GM19463 (cell line): Measurements from ENCODE around the gene FMNL3.
"Not testable (repeated sequence)": the region's sequence is repeated elsewhere in the genome, so short reads cannot be mapped to it uniquely, and the experiment has no call there.

Experiments used
- ATAC-seq: cut with Tn5 transposase; IDR thresholded peaks from one replicate; pipeline ENCODE4 v1.9.1; 2021; ENCODE audit warnings: mild to moderate bottlenecking, moderate library complexity; ENCODE audit not compliant: unreplicated experiment

Gene FMNL3, protein sequence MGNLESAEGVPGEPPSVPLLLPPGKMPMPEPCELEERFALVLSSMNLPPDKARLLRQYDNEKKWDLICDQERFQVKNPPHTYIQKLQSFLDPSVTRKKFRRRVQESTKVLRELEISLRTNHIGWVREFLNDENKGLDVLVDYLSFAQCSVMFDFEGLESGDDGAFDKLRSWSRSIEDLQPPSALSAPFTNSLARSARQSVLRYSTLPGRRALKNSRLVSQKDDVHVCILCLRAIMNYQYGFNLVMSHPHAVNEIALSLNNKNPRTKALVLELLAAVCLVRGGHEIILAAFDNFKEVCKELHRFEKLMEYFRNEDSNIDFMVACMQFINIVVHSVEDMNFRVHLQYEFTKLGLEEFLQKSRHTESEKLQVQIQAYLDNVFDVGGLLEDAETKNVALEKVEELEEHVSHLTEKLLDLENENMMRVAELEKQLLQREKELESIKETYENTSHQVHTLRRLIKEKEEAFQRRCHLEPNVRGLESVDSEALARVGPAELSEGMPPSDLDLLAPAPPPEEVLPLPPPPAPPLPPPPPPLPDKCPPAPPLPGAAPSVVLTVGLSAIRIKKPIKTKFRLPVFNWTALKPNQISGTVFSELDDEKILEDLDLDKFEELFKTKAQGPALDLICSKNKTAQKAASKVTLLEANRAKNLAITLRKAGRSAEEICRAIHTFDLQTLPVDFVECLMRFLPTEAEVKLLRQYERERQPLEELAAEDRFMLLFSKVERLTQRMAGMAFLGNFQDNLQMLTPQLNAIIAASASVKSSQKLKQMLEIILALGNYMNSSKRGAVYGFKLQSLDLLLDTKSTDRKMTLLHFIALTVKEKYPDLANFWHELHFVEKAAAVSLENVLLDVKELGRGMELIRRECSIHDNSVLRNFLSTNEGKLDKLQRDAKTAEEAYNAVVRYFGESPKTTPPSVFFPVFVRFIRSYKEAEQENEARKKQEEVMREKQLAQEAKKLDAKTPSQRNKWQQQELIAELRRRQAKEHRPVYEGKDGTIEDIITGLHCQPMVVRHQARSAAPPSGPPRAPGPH

GRCh38 chr12:49707128-49707811 lies at the start of gene FMNL3:
FMNL3 (minus strand) TSS chr12:49707405; CDS start chr12:49707180, 225 bp downstream.
- peak; percentile 80 for ATAC-seq

GRCh38 chr12:49750996-49751393 lies 43.8 kb upstream of the FMNL3 start:
- ATAC-seq = no peak

DNA sequence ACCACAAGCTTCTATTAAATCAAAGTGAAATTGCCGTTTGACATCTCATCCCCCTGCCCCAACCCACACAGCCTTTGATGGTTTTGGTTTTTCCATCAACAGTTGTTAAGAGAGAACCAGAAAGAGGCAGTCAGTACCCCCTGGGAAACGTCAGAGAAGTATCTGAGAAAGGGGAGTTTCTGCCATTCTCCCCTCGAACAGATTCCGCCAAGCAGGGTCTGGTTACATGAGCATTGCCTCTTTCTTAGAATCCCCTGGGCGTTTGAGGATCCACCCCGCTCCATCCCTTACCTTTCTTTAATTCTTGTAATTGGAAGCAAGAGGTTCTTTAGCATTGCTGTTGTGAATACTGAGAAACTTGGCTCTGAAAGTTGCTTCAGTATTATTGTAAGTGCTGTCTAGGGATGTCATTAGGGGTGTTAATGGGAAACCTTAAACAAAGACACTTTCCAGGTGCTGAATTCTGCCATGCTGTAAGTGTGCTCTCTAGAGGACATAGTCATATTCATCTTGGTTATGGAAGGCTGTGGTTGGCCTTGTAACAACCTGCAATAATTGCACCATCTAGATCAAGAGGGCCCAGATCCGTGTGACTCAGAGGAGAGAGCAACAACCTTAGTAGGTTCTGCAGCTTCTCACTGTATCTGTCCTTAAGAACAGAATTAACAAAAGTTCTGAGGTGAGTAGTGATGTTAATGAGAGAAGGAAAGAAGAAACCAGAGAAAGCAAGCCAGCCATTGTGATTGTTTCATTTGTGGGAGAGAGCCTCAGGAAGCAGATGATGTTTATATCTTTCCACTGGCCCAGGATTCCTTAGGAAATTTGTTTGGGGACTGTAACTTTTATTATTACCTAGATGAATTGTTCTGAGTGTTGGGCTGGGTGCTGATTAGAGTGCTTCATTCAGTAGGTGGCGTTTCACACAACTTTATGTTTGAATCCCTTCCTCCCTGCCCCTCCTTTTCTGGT lies 43.1 kb upstream of the FMNL3 start:
- ATAC-seq = peak; percentile 52

- ATAC-seq = no peak
Observed at GRCh38 chr12:49748800-49749199, 41.6 kb upstream of the FMNL3 start.

GRCh38 chr12:49748306-49748705 lies 41.1 kb upstream of the FMNL3 start:
- ATAC-seq = no peak

- no peak for ATAC-seq
Observed at GRCh38 chr12:49744363-49744885, 37.2 kb upstream of the FMNL3 start.

GRCh38 chr12:49741882-49742620 lies 34.8 kb upstream of the FMNL3 start:
- peak; percentile 53 for ATAC-seq

DNA sequence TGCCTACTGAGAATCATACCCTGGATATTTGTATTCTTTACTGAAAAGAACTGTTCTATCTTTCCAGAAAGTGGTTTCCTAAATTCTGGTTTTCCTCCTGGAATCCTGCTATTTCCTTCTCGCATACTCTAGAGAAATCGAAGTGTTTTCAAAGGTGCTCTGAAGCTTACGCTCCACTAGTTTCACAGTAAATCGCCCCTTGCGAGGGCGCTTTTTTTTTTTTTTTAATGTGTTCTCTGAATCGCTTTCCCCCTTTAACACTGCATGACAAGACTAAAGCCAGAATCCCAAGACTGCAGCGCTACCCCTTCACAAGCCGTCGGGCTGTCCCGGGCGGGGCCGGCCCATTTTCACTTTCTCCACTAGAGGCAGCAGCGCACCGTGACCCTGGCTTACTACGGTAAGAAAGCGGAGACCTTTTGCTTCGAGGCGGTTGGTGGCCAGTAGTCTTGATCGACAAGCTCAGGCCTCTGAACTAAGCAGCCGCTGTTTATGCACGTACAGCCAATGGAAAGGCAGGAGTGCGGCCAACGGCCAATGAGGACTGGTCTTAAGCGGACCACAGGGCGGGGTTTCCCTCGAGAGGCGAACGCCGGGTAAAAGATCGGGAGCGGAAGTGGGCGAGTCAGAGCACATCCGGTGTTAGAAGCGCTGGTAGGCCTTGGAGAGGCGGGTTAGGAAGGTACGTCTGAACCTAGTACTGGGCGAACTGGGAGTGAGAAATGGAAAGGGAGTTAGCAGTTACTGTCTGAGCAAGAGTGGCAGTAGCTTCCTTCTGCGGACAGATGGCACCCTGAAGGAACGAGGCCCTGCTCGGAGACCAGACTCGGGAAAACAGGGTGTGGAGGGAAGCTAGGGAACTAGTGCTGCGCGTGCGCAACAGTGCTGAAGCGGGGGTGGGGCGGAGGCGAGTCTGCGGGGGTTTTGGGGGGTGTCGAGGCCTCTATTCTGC lies 34.0 kb upstream of the FMNL3 start, which contains the start of gene TMBIM6:
TSS of gene TMBIM6 (plus strand) at position 628 of the 952 bp plus-strand sequence. CDS start 10,937 bp downstream, outside the sequence.
- peak; percentile 95 for ATAC-seq

- not testable (repeated sequence) for ATAC-seq
Observed at GRCh38 chr12:49740277-49740676, 33.1 kb upstream of the FMNL3 start.

DNA sequence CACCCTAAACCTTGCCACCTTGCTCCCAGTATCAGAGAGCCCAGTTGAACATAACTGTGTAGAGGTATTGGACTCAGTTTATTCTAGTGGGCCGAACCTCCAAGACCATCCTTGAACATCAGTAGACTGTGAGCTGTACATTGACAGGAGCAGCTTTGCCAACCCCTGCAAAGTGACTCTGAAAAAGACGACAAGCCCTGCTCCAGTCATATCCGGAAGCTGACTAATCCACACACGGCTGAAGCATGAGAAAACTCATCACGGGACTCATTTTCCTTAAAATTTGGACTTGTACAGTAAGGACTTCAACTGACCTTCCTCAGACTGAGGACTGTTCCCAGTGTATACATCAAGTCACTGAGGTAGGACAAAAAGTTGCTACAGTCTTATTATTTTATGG lies 31.5 kb upstream of the FMNL3 start:
- not testable (repeated sequence) for ATAC-seq

DNA sequence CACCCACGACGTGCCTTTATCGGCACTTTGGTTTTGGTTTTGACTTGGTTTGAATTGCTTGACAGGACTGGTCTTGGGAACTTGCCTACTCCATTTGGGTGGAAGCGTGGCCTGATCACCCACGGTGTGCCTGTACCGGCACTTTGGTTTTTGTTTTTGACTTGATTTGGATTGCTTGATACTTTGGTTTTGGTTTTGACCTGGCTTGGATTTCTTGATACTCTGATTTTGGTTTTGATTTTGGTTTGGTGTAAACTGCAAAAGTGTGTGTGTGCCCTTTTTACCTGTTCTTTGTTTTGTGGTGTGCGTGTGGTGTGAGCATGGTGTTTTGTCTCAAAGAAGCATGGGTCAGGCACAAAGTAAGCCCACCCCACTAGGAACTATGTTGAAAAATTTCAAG lies 27.7 kb upstream of the FMNL3 start:
- ATAC-seq = not testable (repeated sequence)

GRCh38 chr12:49733219-49734017 lies 26.2 kb upstream of the FMNL3 start:
- no peak for ATAC-seq

DNA sequence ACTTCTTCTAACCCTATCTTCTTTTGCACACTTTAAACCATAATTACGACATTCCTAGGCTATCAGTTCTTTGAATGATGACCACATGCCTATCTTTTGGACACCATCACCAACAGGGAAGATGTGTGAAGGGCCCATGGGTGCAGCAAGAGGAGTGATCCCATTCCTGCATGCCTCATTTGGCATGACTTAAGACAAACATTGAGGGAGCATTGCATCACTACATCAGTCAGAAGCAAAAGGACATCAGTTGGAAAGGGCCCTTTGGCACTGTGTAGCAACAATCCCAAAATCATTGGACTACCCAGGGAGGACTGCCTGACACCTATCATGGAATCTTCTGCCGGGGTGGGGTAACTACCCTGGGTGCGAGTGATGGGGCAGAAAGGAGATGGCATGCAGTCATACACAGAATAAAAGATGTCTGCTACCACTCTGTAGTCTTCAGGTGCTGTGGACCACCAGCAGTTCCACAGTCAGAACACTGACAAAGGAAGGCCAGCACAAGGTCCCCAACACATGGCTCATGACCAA lies 23.4 kb upstream of the FMNL3 start:
- ATAC-seq = no peak

DNA sequence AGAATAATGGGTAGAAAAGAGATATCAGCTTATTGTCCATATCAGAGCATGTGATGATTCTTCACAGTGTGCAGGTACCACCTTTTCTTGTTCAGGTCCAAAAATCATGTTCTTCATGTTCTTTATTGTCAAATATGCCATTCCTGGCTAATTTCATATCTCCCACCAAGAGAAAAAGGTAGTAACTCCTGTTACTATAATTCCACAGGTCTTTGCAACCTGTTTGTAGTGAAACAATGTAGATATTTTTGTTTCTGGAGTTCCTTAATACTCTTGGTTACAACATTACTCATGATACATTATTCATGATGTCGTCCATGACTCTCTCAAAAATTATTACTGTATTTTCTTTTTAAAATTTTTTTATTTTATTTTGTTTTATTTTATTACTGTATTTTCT lies 22.8 kb upstream of the FMNL3 start:
- ATAC-seq = no peak

DNA sequence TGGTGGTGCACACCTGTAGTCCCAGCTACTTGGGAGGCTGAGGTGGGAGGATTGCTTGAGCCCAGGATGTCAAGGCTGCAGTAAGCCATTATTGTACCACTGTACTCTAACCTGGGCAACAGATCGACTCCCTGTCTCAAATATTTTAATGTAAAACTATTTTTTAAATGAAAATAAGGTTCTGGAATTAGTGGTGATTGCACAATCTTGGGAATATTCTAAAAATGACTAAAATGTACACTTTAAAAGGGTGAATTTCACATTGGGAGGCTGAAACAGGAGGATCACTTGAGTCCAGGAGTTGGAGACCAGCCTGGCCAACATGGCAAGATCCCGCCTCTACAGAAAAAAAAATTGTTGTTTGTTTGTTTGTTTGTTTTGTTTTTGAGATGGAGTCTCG lies 21.2 kb upstream of the FMNL3 start:
- no peak for ATAC-seq

GRCh38 chr12:49721355-49721754 lies 14.2 kb upstream of the FMNL3 start:
- ATAC-seq = not testable (repeated sequence)
